Activated CD4-positive, CD25-positive, alpha-beta regulatory T cell treated with anti-CD3 and anti-CD28 coated beads, Interleukin-2, amount 50 U/mL, for 24 hours (primary cell): ENCODE results near the gene NEGR1.
"Not testable (repeated sequence)": the region's sequence is repeated elsewhere in the genome, so short reads cannot be mapped to it uniquely, and the experiment has no call there.

ENCODE experiments used
- ATAC-seq, 2 donors: fragments of 150-1000 bp; cut with Tn5 transposase; one replicate each; pipeline ENCODE4 v1.10.0; 2021; ENCODE audit warnings: mild to moderate bottlenecking in 1 of 2, moderate library complexity in 1 of 2

NEGR1 gene

DNA sequence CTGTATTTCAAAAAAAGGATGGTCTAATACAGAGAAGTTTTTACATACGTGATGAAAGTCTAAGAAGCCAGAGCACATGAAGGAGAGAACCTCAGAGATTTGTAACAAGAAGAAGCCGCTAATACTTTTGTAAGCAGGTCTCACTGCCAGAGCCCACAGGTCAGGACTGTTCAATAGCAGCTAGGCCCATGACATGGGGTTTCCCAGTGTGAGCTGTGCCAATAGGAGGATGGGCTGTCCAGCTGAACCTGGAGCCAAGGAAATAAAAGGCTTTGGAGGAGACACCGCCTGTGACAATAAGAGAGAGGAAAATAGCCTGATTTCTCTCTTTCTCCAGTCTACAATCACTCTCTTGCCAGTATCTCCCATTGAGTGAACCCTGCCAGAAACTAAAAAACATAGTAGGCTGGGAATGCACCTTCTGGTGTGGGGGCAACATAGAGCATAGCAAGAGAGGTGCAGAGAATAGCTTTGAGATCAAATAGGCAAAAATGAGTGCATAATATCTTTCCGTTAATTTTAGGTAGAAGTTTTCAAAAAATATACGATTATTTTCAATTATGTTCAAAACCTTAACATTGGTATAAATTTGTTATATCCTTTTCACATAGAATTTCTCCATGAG lies 360.3 kb downstream of the NEGR1 start:
- no peak for ATAC-seq

DNA sequence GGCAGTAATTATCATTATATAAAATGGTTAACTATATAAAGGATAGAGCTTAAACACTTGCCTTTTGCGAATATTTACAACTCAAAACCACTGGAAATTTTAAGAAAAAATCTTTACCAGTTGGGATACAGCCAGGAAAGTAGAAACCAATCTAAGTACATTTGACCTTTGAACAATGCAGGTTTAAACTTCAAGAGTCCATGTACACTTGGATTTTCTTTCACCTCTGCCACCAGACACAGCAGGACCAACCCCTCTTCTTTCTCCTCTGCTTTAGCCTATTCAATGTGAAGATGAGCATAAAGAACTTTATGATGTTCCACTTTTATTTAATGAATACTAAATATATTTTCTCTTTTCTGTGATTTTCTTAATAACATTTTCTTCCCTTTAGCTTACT lies 361.1 kb downstream of the NEGR1 start:
- no peak for ATAC-seq

GRCh38 chr1:71920556-71920955 lies 361.8 kb downstream of the NEGR1 start:
- ATAC-seq: no peak

DNA sequence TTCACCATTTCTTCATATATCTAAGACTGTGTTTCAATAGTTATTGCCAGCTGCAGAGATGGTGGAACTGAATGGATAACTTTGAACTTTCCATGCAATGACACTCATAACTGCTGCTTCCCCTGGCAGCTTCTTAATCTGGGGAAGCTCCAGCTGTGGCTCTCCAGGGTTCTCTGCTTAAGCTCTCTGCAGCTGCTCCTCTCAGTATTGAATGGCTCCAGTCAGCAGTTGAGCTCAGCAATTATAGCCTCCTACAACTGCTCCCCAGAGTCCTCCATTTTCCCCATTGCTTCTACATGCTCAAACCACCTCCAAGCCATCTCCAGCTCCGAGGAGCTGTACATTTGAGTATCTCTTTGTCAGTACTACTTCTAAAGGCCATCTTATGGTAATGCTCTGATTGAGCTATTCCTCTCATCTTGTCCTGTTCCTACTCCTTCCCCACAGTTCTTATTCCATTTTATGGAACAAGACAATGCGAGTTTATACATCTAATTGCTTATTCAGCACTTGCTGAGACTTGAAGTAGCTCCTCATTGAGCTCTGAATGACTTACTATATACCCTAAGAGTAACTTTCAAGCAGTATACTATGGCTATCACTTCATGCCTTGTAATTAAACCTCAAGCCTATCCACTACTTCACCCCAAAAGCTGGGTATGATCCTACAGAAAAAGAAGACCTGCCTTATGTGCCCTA lies 362.4 kb downstream of the NEGR1 start:
- no peak for ATAC-seq

- no peak for ATAC-seq
Observed at GRCh38 chr1:71918630-71919029, 363.7 kb downstream of the NEGR1 start.

DNA sequence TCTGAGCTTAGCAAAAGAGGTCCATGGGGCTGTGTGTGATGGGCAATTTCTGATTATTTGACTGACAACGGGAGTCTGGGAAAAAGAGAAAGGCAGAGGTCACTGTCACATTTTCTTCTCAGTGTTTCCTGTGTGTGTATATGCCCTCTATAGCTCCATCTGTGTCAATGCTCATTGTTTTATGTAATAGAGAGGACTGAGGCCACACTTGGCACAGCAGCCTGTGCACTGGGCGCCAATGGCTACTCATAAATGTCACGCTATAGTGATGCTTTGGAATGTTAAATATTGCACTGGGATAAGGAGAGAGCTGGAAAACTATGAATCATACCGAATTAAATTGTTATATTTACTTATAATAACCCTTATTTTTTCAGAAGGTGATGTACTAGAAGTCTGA lies 365.4 kb downstream of the NEGR1 start:
- no peak for ATAC-seq

GRCh38 chr1:71914626-71915025 lies 367.7 kb downstream of the NEGR1 start:
- ATAC-seq: no peak

GRCh38 chr1:71908871-71909390 lies 373.4 kb downstream of the NEGR1 start:
- ATAC-seq: no peak

GRCh38 chr1:71908303-71908702 lies 374.0 kb downstream of the NEGR1 start:
- ATAC-seq: no peak

DNA sequence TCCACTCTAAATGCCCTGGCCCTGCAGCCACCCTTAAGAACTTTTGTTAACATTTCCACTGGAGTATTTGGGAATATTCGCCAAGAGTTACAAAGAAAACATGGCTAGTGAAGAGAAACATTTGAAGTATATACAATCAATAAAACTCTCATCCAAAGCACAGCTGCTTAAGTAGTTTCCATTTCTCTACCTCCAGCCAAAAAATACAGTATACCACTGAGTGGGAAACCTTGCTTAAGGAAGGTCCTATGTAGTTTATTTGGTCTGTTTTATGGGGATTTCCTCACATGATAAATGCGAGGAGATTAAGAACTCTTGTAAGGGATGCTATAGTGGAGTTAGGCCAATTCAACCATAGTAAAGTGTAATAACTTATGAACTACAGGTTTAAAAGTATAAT lies 382.5 kb downstream of the NEGR1 start:
- ATAC-seq: no peak

DNA sequence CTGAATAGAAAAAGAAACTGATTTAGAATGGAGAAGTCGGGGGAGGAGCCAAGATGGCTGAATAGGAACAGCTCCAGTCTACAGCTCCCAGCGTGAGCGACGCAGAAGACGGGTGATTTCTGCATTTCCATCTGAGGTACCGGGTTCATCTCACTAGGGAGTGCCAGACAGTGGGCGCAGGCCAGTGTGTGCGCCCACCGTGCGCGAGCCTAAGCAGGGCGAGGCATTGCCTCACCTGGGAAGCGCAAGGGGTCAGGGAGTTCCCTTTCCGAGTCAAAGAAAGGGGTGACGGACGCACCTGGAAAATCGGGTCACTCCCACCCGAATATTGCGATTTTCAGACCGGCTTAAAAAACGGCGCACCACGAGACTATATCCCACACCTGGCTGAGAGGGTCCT lies 394.2 kb downstream of the NEGR1 start:
- ATAC-seq: not testable (repeated sequence)

- ATAC-seq: no peak
Observed at GRCh38 chr1:71885171-71885570, 397.2 kb downstream of the NEGR1 start.

- no peak for ATAC-seq
Observed at GRCh38 chr1:71882637-71883036, 399.7 kb downstream of the NEGR1 start.

DNA sequence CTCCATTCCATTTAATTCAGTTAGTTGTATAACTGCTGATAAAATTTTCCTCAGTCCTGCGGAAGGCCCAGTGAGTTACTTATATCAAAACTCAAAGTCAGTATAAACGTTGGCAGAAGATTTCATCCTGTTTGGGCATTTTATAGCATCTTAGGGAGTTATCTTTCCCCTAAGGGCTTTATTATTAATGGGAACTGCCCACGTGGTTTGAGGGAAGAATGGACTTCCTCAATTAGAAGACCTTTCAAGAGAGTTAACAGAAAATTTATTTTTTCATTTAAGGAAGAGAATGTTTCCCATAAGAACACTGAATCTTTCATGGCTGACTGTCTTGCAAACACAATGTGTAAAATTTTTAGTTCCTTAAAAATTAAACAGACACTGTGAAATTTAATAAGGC lies 400.1 kb downstream of the NEGR1 start:
- ATAC-seq: no peak

DNA sequence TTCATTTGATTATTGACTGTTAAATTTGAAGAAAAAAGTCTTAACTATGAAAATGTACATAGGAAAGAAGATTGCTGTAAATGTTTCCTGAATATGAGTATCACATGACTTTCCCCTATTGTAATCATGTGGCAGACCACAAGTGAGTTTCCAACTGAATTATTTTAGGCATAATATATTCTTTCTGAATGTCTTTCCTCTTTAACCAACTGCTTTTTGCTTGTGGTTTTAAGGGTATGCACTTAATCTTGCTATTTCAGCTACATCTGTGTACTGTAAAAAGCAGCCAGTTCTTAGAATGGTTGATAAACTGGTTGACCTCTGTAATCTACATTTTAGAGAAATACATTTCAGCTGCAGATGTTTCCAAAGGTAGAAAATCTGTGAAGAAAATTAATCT lies 400.7 kb downstream of the NEGR1 start:
- no peak for ATAC-seq

DNA sequence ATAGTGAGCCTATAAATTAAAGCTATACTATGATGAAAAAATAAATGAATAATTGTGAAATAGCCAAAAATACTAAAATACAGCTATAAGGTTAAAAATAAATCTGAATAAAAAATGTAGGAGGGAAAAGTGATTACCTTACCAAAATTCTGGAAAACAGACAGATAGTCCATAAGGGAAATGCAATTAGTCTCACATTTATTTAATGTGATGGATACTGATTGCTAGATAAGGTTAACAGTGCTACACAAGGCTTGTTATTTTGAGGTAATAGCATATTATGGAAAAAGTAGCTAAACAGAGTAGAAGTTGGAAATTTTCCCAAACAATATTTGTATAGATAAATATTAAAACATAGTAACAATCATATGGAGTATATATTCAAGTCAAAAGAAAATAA lies 413.0 kb downstream of the NEGR1 start:
- no peak for ATAC-seq

- ATAC-seq: no peak
Observed at GRCh38 chr1:71862756-71863155, 419.6 kb downstream of the NEGR1 start.

DNA sequence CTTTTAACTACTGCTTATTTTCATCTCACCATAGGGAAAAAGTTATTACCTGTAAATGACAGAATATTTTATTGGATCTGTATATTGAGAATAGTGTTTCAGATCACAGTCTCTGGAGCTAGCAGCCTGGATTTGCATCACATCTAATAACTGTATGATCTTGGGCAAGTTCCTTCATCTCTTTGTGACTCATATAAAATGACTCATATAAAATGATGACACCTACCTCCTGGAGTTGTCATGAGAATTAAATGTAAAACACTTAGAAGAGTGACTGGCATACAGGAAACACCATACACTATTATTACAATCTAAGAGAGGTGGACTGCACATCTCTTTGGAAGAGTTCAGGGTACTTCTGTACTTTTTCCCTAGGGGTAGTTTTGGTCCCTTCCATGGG lies 421.3 kb downstream of the NEGR1 start:
- peak in 1 of 2 donors; percentile 44 for ATAC-seq

GRCh38 chr1:71859806-71860205 lies 422.5 kb downstream of the NEGR1 start:
- ATAC-seq: no peak

DNA sequence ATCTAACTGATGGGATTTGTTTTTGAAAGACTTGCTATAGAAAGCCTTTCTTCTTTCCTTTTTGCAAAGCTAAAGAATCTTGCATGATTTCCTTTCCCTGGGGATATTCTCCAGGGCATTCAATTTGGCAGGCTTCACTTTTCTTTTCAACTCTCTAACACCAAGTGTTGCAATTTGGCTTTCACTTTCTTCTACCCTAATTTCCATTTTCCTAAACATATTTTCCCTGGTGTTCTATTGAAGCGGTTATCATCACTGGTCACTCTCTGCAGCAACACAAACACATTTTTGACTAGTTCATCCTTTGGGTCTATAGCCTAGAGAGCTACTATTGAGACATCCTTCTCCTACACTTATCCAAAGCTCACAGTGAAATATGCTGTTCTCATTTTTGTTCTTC lies 424.5 kb downstream of the NEGR1 start:
- no peak for ATAC-seq

- no peak for ATAC-seq
Observed at GRCh38 chr1:71853360-71853759, 429.0 kb downstream of the NEGR1 start.

- ATAC-seq: no peak
Observed at GRCh38 chr1:71850936-71851335, 431.4 kb downstream of the NEGR1 start.

DNA sequence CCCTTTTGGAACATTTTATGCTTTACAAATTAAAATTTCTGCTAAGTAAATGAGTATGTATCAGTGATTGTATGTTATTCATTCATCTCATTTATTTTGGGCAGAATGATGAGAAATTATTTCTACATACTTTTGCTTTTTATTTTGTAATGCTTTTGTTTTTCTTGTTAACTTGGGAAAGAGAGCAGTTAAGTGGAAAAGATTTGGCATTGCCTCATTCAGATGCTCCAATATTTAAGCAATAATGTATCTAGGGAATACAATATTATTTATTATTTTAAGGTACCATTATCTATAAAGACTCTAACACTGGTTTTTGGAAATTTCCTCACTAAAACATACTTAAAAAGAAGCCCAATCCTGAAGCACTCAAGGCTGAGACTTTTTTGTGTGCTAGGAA lies 431.8 kb downstream of the NEGR1 start:
- ATAC-seq: no peak

DNA sequence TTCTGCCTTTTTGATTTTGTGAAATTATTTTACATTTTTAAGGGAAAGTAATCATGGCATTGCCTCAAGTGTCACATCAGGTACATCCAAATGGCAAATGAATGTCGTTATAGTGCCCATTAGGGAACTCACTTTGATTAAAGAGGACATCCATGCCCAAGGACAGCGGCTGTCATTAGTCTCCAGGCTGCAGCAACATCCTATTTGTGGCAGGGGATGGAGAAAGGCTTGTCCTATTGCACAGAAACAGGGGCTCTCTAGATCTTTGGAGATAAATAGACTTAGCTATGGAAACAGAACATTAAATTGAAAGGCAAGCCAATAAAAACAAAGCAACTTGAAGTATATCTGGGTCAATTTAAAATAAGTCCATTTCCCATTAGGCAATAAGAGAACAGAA lies 439.3 kb downstream of the NEGR1 start:
- ATAC-seq: no peak

- no peak for ATAC-seq
Observed at GRCh38 chr1:71839876-71840275, 442.5 kb downstream of the NEGR1 start.
